Retina (tissue), 1 donor: Measurements from ENCODE around the gene RAPGEFL1.
A peak's percentile ranks its signal among the peaks of the same experiment; 100 is the strongest.
"Not testable (repeated sequence)": the region's sequence is repeated elsewhere in the genome, so short reads cannot be mapped to it uniquely, and the experiment has no call there.

Source experiments
- DNase-seq: peaks from one replicate; pipeline ENCODE4 v3.0.0-alpha.2; 2016

RAPGEFL1 gene

DNA sequence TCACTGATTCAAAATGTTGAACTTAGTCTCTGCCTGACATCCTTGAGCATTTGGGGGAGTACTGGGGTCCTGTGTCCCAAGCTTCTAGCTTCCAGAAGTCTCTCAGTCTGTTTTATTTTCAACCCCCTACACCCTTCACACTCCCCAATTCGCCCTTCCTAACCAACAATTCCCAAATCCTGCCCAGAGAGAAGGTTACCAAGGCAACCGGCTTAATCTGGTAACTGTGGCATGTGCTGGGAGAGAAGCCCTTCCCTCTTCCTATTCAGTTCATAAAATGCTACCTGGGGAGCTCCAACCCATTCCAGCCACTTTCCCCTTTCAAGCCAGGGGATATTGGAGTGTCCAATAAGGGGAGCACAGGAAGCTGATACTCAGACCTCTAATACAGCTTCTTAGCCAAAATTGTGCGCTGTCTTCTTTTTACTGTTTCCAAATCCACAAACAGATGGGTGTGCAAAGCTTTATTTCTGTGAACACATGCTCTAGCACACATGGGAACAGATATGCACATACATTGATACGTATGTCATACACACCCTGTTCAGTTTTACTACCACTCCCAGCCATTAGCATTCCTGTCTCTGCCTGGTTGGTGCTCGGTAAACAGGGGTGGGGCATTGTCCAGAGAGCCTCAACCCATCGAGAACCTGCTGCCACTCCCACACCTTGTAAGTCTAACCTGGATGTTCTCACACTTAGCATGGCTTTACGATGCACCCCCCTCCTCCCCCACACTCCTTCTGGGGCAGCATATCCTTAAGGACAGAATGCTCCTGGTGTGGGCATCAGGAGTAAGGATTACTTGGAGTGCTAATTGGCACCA, 1.1 kb upstream of the RAPGEFL1 start:
- no peak for DNase-seq

DNA sequence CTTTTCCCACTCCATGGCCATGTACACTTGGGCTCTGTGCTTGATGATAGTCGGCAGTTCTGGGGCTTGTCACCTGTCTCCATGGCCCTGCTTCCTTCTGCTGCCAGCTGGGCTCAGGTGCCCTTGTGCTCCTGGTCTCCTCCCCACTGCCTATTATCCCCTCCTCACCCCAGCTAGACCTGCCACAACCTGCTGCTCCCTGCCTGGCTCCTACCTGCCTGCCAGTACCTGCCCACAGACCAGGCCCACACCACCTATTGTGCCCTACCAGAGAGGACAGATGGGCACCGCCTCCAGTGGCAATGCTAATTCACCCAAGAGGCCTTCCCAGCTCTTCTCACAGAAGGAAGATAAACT, 538 bp upstream of the RAPGEFL1 start:
- no peak for DNase-seq

DNA sequence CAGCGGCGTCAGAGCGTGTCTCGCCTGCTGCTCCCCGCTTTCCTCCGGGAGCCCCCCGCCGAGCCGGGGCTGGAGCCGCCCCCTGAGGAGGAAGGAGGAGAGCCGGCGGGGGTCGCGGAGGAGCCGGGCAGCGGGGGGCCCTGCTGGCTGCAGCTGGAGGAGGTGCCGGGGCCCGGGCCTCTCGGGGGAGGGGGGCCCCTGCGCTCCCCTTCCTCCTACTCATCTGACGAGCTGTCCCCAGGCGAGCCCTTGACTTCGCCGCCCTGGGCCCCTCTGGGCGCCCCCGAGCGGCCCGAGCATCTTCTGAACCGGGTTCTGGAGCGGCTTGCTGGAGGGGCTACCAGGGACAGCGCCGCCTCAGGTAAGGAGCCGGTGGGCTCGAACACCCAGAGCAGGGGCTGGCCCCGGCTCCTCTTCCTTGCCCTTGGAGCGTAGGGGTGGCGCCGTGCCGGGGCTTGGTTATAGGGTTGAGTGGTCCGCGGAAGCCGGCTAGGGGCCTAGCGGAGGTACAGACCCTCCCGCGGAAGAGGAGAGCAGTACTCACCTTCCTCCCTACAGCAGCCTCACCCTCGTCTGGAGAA, 841 bp downstream of the RAPGEFL1 start:
- DNase-seq: peak; percentile 62

DNA sequence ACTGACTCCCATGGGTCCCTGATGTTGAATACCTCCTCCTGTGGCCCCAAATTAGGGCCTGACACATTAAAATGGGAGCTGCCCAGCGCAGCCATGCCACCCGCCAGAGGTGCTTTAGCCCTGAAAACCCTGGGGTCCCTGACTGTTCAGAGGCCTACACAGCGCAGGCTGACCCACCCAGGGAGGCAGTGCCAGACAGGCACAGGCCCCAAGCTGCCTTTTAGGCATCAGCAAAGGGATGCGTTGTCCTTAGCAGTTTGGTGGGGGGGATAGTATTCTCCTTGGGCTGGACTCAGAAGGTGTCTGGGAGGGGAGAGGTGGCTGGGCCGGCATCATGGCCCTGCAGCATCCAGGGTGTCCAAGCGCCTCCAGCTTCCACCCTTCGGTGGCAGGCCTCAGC, 1.4 kb downstream of the RAPGEFL1 start:
- DNase-seq: no peak

DNA sequence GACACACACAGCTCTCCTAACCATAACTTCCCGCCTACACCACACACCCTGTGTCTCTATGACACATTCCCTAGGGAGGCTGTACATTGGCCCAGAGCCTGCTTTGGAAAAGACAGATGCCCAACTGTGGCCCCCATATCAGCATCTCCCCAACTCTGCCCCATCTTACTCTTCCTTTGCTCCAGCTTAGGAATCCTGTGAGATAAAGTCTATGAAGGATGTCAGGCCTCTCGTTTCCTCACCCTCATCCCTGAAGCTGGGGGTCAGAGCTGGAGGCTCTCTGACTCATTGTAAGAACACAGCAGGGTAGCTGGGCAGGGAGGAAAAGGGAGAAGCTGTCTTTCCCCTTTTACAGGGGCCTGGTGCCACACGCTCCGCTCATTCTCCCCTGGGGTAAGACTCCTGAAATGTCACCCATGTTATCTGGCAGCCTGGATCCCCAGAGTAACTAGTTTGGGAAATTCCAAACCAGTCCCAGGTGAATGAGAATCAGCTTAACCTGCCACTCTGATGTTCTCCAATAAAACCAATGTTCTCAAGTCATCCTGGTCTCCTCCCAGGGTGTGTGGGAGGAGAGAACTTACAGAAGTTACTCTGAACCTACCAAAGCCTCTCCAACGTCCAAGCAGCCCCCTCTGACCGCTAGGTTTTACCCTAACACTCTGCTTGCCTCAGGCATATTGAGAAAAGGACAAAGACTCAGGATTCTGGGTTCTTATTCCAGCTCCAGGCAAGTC, 2.8 kb downstream of the RAPGEFL1 start:
- no peak for DNase-seq

DNA sequence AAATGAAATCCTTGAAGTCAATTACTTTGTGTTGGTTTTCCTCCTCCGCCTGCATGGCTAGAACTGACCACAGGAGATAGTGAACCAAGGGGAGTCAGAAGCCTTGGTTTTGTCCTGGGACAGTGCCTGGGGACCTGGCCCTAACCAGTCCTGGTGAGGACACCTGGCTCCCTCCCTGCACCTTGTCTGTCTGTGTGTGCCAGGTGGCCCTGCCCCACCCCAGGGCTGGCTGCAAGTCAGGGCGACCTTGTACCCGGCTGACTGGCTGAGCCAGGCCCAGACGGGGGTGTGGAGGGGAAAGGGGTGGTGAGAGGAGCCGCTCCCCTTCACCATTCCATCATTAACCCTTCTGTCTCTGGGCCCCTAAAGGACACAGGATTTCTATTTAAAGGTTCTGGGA, 3.4 kb downstream of the RAPGEFL1 start:
- DNase-seq: no peak

DNA sequence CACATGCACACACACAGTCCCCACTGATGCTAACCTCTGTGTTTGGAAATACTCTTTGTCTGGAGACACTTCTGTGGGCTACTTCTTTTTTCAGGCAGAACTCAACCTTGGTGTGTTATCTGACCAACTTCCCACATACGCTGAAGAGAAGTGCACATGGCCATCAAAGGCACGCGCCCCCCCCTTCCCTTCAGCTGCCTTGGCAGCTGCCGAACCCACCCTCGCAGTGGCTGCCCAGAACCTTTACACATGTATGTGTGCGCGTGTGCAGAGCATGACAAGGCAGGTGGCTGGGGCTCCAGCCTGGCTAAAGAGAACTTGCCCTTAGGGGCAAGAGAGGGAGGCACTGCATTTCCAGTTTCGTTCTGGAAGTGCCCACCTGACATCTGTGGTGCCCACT, 3.9 kb downstream of the RAPGEFL1 start:
- DNase-seq: no peak

DNA sequence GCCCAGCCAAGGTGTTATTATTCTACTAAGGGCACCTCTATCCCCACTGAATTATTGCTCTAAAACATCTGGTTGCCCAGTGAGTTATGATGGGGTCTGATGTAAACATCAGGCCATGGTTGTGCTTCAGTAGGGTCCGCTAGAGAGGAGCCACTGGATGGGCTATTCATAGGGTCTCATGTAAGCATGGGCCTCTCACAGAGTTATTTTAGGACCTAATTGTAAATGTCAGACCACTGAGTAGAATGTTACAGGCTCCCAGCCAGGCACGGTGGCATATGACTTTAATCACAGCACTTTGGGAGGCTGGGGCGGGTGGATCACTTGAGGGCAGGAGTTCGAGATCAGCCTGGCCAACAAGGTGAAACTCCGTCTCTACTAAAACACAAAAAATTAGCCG, 5.3 kb downstream of the RAPGEFL1 start:
- no peak for DNase-seq

DNA sequence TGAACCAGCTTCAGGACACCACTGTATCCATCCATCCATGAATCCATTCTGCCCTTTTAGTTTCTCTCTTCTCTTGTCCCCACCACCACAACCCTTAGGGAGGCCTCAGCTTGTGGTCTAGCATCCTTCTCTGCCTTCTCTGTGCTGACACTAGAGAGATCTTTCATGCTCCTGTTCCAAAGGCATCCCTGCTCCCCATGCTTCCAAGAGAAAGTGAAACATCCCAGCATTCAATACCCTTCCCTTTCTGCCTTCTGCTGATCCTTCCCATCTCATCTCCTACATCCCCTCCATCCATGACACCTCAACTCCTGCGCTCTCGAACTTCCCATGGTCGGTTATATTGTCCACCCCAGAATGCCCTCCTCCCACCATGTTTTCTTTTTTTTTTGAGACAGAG, 10.0 kb downstream of the RAPGEFL1 start:
- DNase-seq: no peak

DNA sequence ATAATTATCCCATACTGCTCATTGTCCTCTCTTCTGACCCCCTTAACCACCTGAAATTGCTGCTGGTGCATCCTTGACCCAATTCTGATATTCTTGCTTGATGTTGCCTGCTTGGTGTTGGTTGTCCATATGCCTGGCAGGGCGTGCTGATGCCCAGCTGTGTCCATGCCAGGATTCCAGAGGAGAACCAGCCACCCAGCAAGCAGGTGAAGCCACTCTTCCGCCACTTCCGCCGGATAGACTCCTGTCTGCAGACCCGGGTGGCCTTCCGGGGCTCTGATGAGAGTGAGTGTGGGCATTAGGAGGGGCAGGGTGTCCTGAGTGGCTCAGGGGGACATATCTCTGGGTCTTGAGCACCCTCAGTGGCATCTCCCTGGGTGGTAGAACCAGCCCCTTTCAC, 11.4 kb downstream of the RAPGEFL1 start:
- DNase-seq: no peak

DNA sequence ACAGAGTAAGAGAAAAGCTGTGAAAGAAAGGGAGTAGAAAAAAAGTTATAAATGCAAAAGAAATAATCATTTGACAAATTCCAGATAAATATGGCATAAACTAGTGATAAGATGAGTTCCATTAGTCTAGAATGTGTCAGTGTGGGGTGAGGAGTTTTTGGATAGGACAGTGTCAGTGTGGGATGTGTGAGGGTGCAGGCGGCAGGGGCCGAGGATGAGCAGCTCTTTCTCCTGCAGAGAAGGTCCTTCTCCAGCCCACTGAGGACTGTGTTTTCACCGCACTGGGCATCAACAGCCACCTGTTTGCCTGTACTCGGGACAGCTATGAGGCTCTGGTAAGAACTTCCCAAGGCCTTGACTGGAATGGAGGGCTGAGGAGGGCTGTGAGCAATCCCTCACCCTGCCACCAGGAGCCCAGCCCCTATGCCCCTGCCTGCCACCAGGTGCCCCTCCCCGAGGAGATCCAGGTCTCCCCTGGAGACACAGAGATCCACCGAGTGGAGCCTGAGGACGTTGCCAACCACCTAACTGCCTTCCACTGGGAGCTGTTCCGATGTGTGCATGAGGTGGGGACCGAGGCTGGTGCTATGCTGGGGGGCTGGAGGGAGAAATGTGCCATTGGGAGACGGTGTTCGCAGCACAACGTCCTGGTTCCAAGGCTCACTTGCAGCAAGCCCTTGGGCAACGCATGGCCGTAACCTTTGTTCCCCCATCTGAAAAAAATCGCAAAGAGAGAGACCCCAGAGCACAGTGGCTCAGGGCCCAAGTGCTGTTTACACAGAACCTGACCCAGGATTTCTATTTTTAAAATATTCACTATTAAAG, 13.1 kb downstream of the RAPGEFL1 start:
- DNase-seq: peak; percentile 32

DNA sequence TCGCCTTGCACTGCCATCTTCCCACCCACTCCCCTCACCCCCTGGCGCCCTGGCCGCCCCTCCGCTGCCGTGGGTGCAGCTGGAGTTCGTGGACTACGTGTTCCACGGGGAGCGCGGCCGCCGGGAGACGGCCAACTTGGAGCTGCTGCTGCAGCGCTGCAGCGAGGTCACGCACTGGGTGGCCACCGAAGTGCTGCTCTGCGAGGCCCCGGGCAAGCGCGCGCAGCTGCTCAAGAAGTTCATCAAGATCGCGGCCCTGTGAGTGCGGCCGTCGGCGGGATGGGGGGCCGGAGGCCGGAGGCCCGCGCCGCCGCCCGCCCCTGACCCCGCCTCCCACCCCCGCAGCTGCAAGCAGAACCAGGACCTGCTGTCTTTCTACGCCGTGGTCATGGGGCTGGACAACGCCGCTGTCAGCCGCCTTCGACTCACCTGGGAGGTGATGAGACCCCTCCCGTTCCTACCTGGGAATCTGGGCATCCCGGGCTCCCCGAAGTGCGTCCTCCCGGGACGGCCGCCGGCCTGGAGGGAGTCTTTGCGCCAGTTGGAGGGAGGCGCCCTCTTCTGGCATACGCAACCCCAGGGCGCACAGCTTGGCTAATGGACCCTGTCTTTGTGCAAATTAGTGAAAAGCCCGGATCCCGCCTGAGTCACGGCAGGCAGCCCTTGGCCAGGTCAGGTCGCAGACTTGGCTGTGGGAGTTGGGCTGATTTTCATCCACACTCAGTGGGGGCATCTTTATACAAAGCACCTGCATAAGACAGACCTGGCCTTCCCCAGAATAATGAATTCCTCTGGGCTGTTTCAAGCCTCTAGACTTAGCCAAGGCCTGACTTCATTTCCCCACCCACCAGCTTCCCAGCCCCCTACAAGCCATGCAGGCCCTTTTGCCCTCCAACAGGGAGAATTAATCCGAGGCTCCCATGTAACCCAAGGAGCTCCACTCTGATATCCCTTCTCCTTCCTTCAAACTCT, 14.3 kb downstream of the RAPGEFL1 start:
- DNase-seq: peak; percentile 85

DNA sequence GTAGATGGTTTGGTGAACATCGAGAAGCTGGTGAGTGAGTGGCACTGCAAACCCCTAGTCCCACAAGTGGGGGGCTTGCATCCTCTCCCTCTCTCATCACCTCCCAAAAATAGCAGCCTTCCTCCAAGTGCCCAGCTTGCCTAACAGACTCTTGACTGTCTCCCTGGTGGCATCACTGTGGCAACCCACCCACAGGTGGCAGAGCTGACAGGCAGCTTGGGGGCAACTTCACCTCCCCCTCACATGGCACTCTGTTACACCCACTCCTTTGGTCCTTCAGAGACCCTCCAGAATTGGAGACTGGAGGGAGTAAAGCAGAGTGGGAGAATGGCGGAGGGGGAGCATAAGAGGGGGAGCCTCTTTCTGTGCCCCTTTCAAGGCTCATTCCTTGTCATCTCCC, 15.7 kb downstream of the RAPGEFL1 start:
- no peak for DNase-seq

DNA sequence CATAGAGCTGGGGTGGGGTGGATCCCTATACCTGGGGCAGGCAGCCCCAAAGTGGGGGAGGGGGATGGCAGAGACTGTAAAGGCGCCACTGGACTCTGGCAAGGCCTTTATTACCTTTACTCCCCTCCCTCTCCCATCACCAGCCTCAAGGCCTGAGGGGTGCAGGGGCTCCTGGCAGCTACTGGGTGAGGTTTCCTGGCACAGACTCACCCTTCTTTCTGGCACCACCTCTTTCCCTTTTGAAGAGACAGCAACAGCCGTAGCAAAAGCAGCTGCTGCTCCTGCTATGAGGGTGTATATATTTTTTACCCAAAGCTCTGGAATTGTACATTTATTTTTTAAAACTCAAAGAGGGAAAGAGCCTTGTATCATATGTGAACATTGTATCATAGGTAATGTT, 17.6 kb downstream of the RAPGEFL1 start:
- DNase-seq: no peak

DNA sequence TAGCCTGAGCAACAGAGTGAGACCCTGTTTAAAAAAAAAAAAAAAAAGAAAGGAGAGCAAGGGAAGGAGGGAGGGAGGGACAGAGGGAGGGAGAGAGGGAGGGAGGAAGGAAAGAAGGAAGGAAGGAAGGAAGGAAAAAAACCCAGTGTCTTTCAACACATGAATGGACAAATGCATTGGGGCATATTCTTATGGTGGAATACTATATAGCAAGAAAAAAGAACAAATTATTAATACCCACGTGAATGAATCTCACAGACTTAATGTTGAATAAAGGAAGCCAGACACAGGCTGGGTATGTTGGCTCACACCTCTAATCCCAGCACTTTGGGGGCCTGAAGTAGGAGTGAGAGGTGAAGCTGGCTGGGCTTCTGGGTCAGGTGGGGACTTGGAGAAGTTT, 20.3 kb downstream of the RAPGEFL1 start:
- no peak for DNase-seq

DNA sequence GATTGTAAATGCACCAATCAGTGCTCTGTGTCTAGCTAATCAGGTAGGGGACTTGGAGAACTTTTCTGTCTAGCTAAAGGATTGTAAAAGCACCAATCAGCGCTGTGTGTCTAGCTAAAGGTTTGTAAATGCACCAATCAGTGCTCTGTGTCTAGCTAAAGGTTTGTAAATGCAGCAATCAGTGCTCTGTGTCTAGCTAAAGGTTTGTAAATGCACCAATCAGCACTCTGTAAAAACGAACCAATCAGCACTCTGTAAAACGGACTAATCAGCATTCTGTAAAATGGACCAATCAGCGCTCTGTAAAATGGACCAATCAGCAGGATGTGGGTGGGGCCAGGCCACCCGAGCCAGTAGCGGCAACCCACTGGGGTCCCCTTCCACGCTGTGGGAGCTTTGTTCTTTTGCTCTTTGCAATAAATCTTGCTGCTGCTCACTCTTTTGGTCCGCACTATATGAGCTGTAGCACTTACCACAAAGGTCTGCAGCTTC, 20.7 kb downstream of the RAPGEFL1 start:
- DNase-seq: not testable (repeated sequence)

DNA sequence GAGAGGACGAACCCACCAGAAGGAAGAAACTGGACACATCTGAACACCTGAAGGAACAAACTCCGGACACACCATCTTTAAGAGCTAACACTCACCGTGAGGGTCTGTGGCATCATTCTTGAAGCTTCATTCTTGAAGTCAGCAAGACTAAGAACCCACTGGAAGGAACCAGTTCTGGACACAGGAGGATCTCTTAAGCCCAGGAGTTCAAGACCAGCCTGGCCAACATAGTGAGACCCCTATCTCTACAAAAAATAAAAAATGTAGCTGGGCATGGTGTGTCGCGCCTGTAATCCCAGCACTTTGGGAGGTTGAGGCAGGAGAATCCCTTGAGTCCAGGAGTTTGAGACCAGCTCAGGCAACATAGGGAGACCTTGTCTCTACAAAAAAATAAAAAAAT, 21.3 kb downstream of the RAPGEFL1 start:
- no peak for DNase-seq

DNA sequence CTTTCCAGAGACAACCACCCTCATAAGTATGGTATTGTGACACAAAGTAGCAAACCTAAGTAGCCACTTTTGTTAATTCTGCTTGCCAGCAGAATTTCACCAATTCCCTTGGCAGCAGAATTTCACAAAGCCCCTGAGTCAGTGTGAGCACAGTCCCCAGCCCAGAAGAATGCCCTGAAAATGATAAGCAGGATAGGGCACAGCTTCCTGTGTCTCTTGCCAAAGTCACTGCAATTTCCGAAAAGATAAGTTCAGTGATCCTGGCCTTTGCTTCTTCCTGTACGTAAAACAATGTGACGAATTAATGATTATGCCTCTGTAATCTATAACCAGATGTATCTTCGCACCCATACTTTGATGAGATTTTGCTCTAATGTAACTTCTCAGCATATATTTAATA, 25.9 kb downstream of the RAPGEFL1 start:
- no peak for DNase-seq

DNA sequence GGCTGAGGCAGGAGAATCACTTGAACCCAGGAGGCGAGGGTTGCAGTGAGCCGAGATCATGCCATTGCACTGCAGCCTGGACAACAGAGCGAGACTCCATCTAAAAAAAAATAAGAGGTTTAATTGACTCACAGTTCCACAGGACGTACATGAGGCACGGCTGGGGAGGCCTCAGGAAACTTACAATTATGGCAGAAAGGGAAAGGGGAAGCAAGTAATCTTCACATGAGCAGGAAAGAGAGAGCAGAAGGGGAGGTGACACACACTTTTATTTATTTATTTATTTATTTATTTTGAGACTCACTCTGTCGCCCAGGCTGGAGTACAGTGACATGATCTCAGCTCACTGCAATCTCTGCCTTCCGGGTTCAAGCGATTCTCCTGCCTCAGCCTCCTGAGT, 28.9 kb downstream of the RAPGEFL1 start:
- not testable (repeated sequence) for DNase-seq

DNA sequence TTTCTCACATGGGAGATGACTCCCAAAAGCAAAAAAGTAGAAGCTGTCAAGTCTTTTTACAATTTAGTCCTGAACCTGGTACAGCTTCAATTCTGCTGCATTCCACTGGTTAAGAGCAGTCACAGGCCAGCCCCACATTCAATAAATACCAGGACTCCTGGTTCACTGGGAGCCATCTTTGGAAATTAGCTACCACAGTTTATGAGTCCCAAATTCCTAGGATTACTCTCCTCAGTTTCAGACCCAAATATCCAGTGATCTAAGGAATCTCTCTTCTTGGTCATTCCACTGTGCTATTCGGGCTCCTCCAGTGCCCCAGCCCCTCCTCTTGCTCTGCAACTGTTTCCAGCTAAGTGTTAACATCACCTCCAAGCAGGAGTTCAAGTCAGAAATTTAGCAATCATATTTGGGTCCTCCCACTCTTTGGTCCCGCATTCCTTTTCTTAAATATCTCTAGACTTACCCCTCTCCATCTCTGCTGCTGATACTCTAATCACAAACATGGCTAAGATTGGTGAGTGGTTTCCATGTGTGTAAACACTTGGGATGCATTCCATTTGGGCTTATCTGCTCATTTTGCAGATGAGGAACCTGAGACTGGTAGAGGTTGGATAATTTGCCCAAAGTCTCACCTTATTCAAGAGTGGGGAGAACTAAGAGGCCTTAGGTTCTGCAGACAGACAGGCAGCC, 32.3 kb downstream of the RAPGEFL1 start:
- DNase-seq: no peak

DNA sequence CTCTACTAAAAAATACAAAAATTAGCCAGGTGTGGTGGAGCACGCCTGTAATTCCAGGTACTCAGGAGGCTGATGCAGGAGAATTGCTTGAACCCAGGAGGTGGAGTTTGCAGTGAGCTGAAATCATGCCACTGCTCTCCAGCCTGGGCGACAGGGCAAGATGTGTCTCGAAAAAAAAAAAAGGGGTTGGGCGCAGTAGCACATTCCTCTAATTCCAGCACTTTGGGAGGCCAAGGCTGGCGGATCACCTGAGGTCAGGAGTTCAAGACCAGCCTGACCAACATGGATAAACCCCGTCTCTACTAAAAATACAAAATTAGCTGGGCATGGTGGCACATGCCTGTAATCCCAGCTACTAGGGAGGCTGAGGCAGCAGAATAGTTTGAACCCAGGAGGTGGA, 36.6 kb downstream of the RAPGEFL1 start:
- DNase-seq: not testable (repeated sequence)
